Omental fat pad (tissue), 4 donors: ENCODE data around the gene KCNQ1. TPM values are rescaled to one million over a fixed set of nuclear protein-coding genes. Genes with fewer than 3 reads are reported as not detected.

Experiments used
- ATAC-seq: fragments of 150-250 bp; one replicate; pipeline ENCODE4 v1.9.1; 2016; ENCODE audit warnings: mild to moderate bottlenecking, moderate library complexity; ENCODE audit not compliant: low FRiP score
- DNase-seq: peaks from one replicate; pipeline ENCODE4 v3.0.0-alpha.2; 2019; ENCODE audit warnings: low spot score
- total RNA-seq, 4 donors: library from RNA; depleted of rRNA; stranded (reverse); fragments of >200 nt; gene quantifications; one replicate each; pipeline ENCODE4 v1.1.0, GENCODE V29; 2016
- TF ChIP-seq, protein P1 (sequence below), 3 donors: fragments of 450-650 bp; IDR thresholded peaks; one replicate each; pipeline ENCODE4 v1.5.1; 2016 to 2017; ENCODE audit warnings: antibody characterized with exemption in 3 of 3, mild to moderate bottlenecking in 3 of 3, moderate library complexity in 2 of 3

The KCNQ1 gene
- total RNA-seq, 4 donors from 2014 or later, result 4.5 to 5.9 (median 5.2) TPM

GRCh38 chr11:2589538-2589934 lies 144.7 kb downstream of the KCNQ1 start:
- no peak for ATAC-seq
- TF ChIP-seq, protein P1, sequence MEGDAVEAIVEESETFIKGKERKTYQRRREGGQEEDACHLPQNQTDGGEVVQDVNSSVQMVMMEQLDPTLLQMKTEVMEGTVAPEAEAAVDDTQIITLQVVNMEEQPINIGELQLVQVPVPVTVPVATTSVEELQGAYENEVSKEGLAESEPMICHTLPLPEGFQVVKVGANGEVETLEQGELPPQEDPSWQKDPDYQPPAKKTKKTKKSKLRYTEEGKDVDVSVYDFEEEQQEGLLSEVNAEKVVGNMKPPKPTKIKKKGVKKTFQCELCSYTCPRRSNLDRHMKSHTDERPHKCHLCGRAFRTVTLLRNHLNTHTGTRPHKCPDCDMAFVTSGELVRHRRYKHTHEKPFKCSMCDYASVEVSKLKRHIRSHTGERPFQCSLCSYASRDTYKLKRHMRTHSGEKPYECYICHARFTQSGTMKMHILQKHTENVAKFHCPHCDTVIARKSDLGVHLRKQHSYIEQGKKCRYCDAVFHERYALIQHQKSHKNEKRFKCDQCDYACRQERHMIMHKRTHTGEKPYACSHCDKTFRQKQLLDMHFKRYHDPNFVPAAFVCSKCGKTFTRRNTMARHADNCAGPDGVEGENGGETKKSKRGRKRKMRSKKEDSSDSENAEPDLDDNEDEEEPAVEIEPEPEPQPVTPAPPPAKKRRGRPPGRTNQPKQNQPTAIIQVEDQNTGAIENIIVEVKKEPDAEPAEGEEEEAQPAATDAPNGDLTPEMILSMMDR (IDR thresholded peaks at IDR 0.05), result no peak
- no peak for DNase-seq

DNA sequence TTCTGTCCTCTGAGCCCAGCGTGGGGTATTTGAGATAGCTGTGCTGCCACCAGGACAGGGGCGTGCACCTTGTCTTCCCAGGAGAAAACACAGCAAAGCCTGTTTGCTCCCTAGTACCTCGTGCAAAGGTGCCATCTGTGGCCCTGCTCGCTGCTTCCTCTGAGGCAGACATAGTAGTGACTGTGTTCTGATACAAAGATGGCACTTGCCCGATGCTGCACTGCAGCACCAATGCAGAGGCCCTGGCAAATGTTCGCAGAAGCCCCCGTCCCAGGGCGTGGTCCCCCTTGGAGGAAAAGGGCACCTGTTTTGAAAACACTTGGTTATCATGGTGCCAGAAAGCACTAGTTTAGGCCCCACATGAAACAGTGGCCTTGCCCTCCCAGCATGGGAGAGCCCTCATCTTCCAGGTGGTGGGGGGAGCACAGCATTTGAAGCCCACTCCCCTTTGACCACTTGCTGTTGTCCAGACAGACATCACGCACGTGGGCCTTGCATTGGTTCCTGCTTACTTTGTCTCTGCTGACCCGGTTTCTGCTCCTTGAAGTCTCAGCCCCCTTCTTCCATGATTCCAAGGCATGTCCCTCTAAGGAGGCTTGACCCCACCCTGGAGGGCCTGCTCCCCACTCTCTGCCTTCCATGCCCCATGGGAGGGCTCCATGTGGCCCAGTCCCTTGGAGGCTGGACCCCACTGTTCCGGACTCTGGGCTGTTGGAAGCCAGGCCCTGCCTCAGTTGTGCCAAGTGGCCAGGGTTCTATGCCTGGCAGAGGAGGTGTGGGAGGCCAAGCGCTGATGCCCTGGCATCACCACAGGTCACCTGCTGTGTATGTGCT lies 145.5 kb downstream of the KCNQ1 start:
- no peak for ATAC-seq
- TF ChIP-seq, protein P1 (IDR thresholded peaks at IDR 0.05), result no peak
- DNase-seq, result peak; percentile 12

DNA sequence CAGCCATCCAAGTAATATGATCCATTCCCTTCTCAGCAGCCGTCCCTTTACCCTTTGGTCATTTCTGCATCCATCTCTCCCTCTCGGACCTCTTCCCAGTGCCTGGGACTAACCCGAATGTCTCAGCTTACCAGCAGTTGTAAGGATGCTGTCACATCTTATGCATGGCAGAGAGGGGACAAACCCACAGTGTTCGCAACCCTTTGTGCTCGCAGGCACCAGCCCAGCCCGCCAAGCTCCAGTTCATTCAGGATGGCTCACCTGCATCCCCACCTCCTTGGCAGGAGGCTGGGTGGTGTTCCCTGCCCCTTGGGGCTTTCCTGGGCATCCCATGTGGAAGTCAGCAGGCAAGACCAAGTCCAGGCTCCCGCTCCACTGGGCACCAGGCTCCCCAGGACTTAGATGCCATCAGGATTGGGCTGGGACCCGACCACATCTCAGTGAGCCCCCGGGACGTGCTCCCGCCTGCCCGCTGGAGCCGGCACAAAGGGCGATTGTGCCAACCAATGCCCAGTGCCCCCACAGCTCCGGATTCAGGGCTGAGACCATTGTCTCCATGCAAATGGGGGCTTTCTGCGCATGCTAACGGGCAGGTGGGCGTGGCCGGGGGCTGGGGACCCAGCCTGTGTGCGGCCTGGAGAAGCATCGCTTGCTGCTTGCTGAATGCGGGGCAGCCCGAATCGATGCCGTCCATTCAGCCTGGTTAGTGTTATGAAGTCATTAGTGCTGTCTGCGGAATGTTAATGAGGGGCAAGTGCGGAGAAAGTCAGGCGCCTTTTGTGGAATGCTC lies 146.4 kb downstream of the KCNQ1 start:
- no peak for ATAC-seq
- DNase-seq, result peak; percentile 6
- TF ChIP-seq, protein P1 (IDR thresholded peaks at IDR 0.05), result no peak

GRCh38 chr11:2591805-2592204 lies 147.0 kb downstream of the KCNQ1 start:
- peak; percentile 18 for DNase-seq
- TF ChIP-seq, protein P1 (IDR thresholded peaks at IDR 0.05), result no peak
- ATAC-seq, result no peak

DNA sequence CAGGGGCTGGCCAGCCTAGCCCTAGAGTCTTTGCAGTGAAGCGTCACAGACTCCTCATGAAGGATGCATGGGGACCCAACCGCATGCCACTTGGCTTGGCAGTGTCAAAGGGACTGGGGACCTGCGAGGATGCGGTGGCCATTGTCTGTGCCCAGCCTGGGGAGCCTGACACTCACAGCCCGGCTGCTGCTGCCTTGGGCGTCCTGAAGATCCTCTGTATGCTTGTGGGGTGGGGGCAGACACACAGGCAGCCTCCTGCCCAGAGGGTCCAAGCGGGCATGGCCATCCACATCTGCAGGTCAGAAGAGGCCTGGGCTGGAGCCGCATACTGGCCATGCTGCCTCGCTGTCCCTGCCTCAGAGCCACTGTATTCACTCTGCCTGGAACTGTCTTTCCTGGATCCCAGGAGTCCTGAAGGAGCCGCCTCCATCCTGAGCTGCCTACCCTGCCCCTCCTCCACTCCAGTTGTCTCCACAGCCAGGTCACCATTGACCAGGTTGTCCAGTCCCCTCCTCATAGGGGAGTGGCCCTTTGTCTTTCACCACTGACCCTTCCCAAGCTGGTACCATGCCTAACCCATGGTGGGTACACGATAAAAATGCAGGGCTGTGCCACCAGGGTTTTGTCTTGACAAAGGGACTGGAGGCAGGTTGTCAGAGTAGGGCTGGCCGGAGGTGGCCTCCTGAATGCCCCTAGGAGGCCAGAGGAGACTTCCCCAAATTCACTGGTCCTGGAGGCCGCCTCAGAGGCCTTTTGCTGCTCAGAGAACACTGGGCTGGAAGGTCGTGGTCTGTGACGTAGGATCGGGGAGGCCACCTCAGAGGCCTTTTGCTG lies 148.0 kb downstream of the KCNQ1 start:
- DNase-seq (no peak), ATAC-seq (no peak)
- TF ChIP-seq, protein P1 (IDR thresholded peaks at IDR 0.05), result no peak

DNA sequence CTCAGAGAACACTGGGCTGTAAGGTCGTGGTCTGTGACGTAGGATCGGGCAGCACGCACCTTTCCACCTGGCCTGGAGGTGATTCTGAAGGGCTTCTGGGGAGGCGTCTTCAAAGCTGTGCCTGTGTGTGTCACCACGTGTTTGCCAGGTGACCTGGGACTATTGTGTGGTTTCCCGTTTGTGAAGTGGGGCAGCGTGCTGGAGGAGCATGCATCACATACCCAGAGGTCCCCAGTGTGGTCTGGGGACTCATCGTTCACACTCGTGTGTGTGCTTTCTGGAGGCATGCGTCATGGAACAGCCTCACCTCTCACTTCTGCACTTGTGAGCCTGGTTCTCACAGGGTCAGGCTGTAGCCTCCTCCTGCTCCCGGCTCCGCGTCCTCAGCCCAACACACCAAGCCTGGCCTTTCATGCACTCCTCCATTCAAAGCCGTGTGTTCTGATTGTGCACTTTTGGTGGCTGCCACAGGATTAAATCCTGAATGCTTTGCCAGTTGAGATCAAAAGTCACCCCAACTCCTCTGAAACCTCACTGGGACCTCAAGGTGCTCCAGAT lies 148.7 kb downstream of the KCNQ1 start:
- TF ChIP-seq, protein P1 (IDR thresholded peaks at IDR 0.05), result no peak
- ATAC-seq, result no peak
- no peak for DNase-seq
